Natural killer cell (primary cell): Measurements from ENCODE around the gene HACL1. TPM values are rescaled to one million over a fixed set of nuclear protein-coding genes. Genes with fewer than 3 reads are reported as not detected.

ENCODE experiments used
- ATAC-seq, 3 donors: fragments of 150-1000 bp in 2 of 3; fragments of 200-7000 bp in 1 of 3; cut with Tn5 transposase; 1 replicate in 1 of 3; 2 replicates in 2 of 3; pipeline ENCODE4 v1.10.0; 2021; ENCODE audit warnings: mild to moderate bottlenecking in 2 of 3, moderate library complexity in 2 of 3
- DNase-seq, 2 donors: peaks; one replicate each; pipeline versions ENCODE4 v3.0.0 to v3.0.0-alpha.2; 2013 to 2021; ENCODE audit warnings: mixed read lengths in 1 of 2
- H3K27ac ChIP-seq: one replicate; pipeline ENCODE4 v1.5.1; 2013; ENCODE audit warnings: mild to moderate bottlenecking, low read length
- H3K27me3 ChIP-seq: one replicate; pipeline ENCODE4 v1.6.1; 2013; ENCODE audit warnings: low read length; ENCODE audit not compliant: control insufficient read depth, insufficient read depth
- H3K36me3 ChIP-seq: one replicate; pipeline ENCODE4 v1.6.1; 2013; ENCODE audit warnings: low read length; ENCODE audit not compliant: control insufficient read depth, insufficient read depth
- H3K4me1 ChIP-seq: one replicate; pipeline ENCODE4 v1.6.1; 2013; ENCODE audit warnings: low read length; ENCODE audit not compliant: control insufficient read depth, insufficient read depth
- H3K4me3 ChIP-seq: one replicate; pipeline ENCODE4 v1.5.1; 2013; ENCODE audit warnings: low read length
- H3K9me3 ChIP-seq: one replicate; pipeline ENCODE4 v1.6.1; 2013; ENCODE audit warnings: low read length; ENCODE audit not compliant: control insufficient read depth, insufficient read depth
- H3K27ac Mint-ChIP-seq, 2 donors: one replicate each; pipeline ENCODE4 v1.8.0; 2022; ENCODE audit warnings: mild to moderate bottlenecking in 2 of 2, mixed read lengths in 2 of 2, moderate library complexity in 1 of 2
- H3K27me3 Mint-ChIP-seq, 2 donors: one replicate each; pipeline ENCODE4 v1.8.0; 2022; ENCODE audit warnings: low read depth in 2 of 2, mixed read lengths in 2 of 2
- H3K36me3 Mint-ChIP-seq: one replicate; pipeline ENCODE4 v1.8.0; 2022; ENCODE audit warnings: mixed read lengths
- H3K4me1 Mint-ChIP-seq, 2 donors: one replicate each; pipeline ENCODE4 v1.8.0; 2022; ENCODE audit warnings: mixed read lengths in 2 of 2
- H3K4me3 Mint-ChIP-seq: one replicate; pipeline ENCODE4 v1.8.0; 2022; ENCODE audit warnings: mild to moderate bottlenecking, moderate library complexity, mixed read lengths
- H3K9me3 Mint-ChIP-seq, 2 donors: one replicate each; pipeline ENCODE4 v1.8.0; 2022; ENCODE audit warnings: mixed read lengths in 2 of 2
- WGBS: methylation state at CpG from one replicate; pipeline ENCODE4 v1.1.7; 2013; ENCODE audit warnings: missing lambda C conversion rate; ENCODE audit not compliant: insufficient coverage; 5-methylcytosine and 5-hydroxymethylcytosine counted together
- intact Hi-C: fragments of 100-400 bp; cut with micrococcal nuclease; formaldehyde crosslinking; loops from one replicate; pipeline ENCODE4 v1.14.2; 2022
- total RNA-seq, 4 donors: library from RNA; stranded (reverse); fragments of 120-200 nt in 1 of 4; gene quantifications; one replicate each; pipeline versions ENCODE4 v1.2.3 to v1.2.4, GENCODE V29; 2013 to 2022
- TF ChIP-seq, protein P1 (sequence below): fragments of 200-600 bp; IDR thresholded peaks from one replicate; pipeline ENCODE4 v1.8.0; 2022; ENCODE audit warnings: antibody characterized with exemption

The HACL1 gene
- total RNA-seq, 3 donors from 2014 or later (not counting 1 experiment from before 2014, with no cell fraction given), result 36.7 to 39.8 (median 37.3) TPM

DNA sequence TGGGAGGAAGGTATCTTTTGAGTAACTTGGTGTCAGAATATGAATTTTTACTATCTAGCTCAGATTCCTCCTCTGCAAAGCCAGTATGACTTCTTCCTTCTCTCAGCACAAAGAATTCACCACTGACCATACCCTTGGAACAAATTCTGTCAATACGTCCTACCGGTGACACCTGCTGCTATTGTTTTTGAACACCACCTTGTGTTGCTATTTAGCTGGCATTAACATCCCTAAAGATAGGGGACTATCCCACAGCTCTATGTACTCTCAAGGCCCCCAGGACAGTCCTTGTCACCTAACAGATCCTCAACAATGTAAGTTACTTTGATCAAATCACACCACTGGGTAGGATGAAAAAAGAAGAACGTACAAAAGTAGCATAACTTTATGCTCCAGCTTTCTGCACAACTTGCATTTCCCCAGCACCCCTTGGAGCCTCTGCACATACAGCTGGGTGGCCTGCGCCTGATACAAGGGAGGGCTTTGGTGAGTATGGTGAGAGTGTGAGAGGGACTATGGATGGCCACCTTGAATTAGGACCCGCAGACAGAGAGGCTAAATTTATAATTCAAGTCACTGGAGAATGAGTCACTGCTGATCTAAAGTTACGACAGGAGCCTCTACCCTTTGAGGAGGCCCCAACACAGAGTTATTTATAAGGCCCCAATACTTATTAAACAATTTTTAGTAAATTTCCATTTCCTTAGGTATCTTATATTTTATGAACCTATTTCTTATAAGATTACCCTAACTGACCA, 77.5 kb downstream of the HACL1 start:
- DNase-seq (no peak), ATAC-seq (no peak)
- Mint-ChIP-seq H3K4me1 (peaks cover 46 to 50% of the 10 kb centered on the region in 2 donors), H3K27ac (peak overlapping the region in 1 of 2 donors; percentile 85), H3K4me3 (peak overlapping the region; percentile 9), H3K9me3 (no peaks in the 10 kb centered on the region), H3K36me3 (no peaks in the 10 kb centered on the region), H3K27me3 (no peaks in the 10 kb centered on the region)
- peaks cover 55% of the 10 kb centered on the region for H3K4me1 ChIP-seq
- intact Hi-C loops, result loop anchor here (5.0 kb wide), 1 partner anchor 57 kb away; no protein-coding TSS in a partner anchor
- H3K4me3 ChIP-seq, result no peak overlapping the region
- H3K9me3 ChIP-seq, result no peaks in the 10 kb centered on the region
- H3K36me3 ChIP-seq, result no peaks in the 10 kb centered on the region
- no peak overlapping the region for H3K27ac ChIP-seq
- H3K27me3 ChIP-seq, result no peaks in the 10 kb centered on the region
- TF ChIP-seq, protein P1, sequence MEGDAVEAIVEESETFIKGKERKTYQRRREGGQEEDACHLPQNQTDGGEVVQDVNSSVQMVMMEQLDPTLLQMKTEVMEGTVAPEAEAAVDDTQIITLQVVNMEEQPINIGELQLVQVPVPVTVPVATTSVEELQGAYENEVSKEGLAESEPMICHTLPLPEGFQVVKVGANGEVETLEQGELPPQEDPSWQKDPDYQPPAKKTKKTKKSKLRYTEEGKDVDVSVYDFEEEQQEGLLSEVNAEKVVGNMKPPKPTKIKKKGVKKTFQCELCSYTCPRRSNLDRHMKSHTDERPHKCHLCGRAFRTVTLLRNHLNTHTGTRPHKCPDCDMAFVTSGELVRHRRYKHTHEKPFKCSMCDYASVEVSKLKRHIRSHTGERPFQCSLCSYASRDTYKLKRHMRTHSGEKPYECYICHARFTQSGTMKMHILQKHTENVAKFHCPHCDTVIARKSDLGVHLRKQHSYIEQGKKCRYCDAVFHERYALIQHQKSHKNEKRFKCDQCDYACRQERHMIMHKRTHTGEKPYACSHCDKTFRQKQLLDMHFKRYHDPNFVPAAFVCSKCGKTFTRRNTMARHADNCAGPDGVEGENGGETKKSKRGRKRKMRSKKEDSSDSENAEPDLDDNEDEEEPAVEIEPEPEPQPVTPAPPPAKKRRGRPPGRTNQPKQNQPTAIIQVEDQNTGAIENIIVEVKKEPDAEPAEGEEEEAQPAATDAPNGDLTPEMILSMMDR, result no peak
- 94% methylated on average over 6 of the region's 6 CpGs for WGBS

DNA sequence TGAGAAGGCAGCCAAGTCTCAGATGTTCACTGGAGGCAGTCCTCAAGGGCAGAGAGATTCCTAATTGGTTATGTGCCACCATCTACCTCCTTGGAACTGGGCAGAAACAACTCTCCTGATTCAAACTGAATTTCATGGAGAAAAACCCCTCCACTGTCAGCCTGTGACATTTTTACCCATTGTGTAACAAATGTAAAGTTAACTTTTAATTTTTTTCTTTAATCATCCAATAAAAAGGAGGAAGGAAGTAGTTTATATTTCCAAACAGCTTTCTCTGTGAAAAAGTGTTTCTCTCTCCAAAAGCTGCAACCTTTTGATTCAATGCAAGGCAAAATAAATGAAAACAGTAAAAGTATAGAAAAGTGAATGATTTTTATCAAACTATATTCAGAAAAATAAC, 79.4 kb downstream of the HACL1 start:
- peak overlapping the region; percentile 11 for H3K27ac ChIP-seq
- peaks cover 52 to 61% of the 10 kb centered on the region in 2 donors for H3K4me1 Mint-ChIP-seq
- no peak overlapping the region for H3K4me3 ChIP-seq
- H3K36me3 ChIP-seq, result no peaks in the 10 kb centered on the region
- H3K27ac Mint-ChIP-seq, result peak overlapping the region; percentile 85 to 92
- H3K27me3 ChIP-seq, result no peaks in the 10 kb centered on the region
- TF ChIP-seq, protein P1, result no peak
- peaks cover 51% of the 10 kb centered on the region for H3K4me1 ChIP-seq
- no peaks in the 10 kb centered on the region for H3K9me3 ChIP-seq
- H3K27me3 Mint-ChIP-seq, result no peaks in the 10 kb centered on the region
- no peak for ATAC-seq
- no peaks in the 10 kb centered on the region for H3K9me3 Mint-ChIP-seq
- H3K36me3 Mint-ChIP-seq, result no peaks in the 10 kb centered on the region
- H3K4me3 Mint-ChIP-seq, result peak overlapping the region; percentile 90
- no peak for DNase-seq
- intact Hi-C loops, result loop anchor here (5.0 kb wide), 1 partner anchor 55 kb away; no protein-coding TSS in a partner anchor

DNA sequence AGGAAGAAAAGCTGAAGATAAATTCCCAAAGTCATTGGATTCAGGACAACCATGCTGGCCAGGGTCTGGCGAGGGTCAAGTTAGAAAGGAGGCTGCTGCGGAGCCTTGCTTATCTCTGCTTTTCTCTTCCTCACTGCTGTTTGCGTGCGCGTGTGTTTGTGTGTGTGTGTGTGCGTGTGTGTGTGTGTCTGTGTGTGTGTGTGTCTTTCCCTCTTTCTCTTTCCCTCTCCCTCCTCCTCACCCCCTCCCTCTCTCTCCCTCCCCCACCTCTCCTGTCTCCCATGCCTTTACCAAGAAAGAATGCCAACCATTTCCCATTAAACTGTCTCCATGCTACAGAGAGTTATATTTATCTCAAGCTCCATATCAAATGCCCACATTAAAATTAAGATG, 79.8 kb downstream of the HACL1 start, which contains the start of gene COLQ:
COLQ (minus strand) TSS at position 134 of the 393 bp plus-strand sequence; CDS start at position 53, 81 bp downstream.
- 22% methylated on average over 2 of the region's 6 CpGs for WGBS
- DNase-seq (no peak), ATAC-seq (no peak)
- peak within 1 kb of the TSS; percentile 34 for H3K4me3 ChIP-seq
- Mint-ChIP-seq H3K27me3 (no peaks in the 10 kb centered on the region), H3K4me3 (peak within 1 kb of the TSS; percentile 90), H3K36me3 (no peaks in the 10 kb centered on the region), H3K4me1 (peaks cover 52 to 65% of the 10 kb centered on the region in 2 donors), H3K27ac (peak within 1 kb of the TSS; percentile 85 to 92), H3K9me3 (no peaks in the 10 kb centered on the region)
- no peaks in the 10 kb centered on the region for H3K9me3 ChIP-seq
- TF ChIP-seq, protein P1, result no peak
- H3K36me3 ChIP-seq, result no peaks in the 10 kb centered on the region
- H3K27me3 ChIP-seq, result no peaks in the 10 kb centered on the region
- H3K27ac ChIP-seq, result peak within 1 kb of the TSS; percentile 69
- intact Hi-C loops, result loop anchor here (2.0 to 5.0 kb wide), 2 partner anchors 13 to 54 kb away; no protein-coding TSS in a partner anchor
- H3K4me1 ChIP-seq, result peaks cover 50% of the 10 kb centered on the region
